Transverse colon (tissue), 4 donors: ENCODE data around the gene CD164.

Source experiments
- EP300 ChIP-seq: sonication (generic); formaldehyde crosslinking; IDR thresholded peaks from one replicate; pipeline ENCODE4 v1.6.1; 2017; ENCODE audit warnings: antibody characterized with exemption, low read depth
- POLR2A ChIP-seq: fragments of 450-650 bp; IDR thresholded peaks from one replicate; pipeline ENCODE4 v1.6.1; 2016; ENCODE audit warnings: antibody characterized with exemption, mild to moderate bottlenecking, moderate library complexity
- POLR2AphosphoS5 ChIP-seq, 3 donors: sonication (generic); formaldehyde crosslinking; IDR thresholded peaks; one replicate each; pipeline ENCODE4 v1.6.1; 2016; ENCODE audit warnings: antibody characterized with exemption in 3 of 3
- TF ChIP-seq, protein P1 (sequence below), 5 experiments: fragments of 200-600 bp in 3 of 5; fragments of 450-650 bp in 2 of 5; sonication (generic) in 3 of 5; IDR thresholded peaks; 1 replicate in 2 of 5; 2 replicates in 3 of 5; pipeline ENCODE4 v1.5.1; 2016 to 2017; ENCODE audit warnings: antibody characterized with exemption in 5 of 5, inconsistent platforms in 3 of 5, mild to moderate bottlenecking in 2 of 5, moderate library complexity in 1 of 5

DNA sequence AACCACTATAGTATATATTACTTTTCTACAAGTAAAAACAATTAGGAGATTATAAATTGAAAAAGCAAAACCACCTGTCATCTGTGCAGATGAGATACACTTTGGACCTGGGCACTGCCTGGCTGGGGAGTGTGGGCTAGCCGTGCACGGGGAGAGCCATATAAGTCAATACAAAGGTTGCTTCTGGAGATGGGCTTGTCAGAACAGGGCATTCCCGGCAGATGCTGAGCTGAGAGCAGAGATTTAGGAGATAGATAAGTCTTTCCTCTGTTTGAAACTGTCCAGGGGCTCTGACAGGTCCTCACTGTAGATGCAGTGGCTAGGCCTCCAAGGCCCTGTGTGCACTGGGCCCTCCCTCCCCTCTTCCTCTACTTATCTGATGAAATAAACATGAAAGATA is 34.5 kb downstream of the CD164 start:
- TF ChIP-seq POLR2AphosphoS5 (IDR thresholded peaks at IDR 0.05): peak in 2 of 3 donors; percentile 39 to 70
- TF ChIP-seq, protein P1, sequence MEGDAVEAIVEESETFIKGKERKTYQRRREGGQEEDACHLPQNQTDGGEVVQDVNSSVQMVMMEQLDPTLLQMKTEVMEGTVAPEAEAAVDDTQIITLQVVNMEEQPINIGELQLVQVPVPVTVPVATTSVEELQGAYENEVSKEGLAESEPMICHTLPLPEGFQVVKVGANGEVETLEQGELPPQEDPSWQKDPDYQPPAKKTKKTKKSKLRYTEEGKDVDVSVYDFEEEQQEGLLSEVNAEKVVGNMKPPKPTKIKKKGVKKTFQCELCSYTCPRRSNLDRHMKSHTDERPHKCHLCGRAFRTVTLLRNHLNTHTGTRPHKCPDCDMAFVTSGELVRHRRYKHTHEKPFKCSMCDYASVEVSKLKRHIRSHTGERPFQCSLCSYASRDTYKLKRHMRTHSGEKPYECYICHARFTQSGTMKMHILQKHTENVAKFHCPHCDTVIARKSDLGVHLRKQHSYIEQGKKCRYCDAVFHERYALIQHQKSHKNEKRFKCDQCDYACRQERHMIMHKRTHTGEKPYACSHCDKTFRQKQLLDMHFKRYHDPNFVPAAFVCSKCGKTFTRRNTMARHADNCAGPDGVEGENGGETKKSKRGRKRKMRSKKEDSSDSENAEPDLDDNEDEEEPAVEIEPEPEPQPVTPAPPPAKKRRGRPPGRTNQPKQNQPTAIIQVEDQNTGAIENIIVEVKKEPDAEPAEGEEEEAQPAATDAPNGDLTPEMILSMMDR (IDR thresholded peaks at IDR 0.05): no peak
- no peak for TF ChIP-seq POLR2A
- TF ChIP-seq EP300: no peak
